Small intestine (tissue), 7 donors: ENCODE measurements around the gene AFAP1. TPM values are rescaled to one million over a fixed set of nuclear protein-coding genes. Genes with fewer than 3 reads are reported as not detected.
A peak's percentile ranks its signal among the peaks of the same experiment; 100 is the strongest.
"Not testable (repeated sequence)": the region's sequence is repeated elsewhere in the genome, so short reads cannot be mapped to it uniquely, and the experiment has no call there.

Experiments
- DNase-seq, 2 donors: peaks; one replicate each; pipeline versions ENCODE4 v3.0.0 to v3.0.0-alpha.2; 2013
- FAIRE-seq: peaks from 2 replicates; lab custom pipeline; 2012; peaks lifted over from hg19 to GRCh38; lab: Jason Lieb, UNC
- H3K27ac ChIP-seq, 3 donors: one replicate each; pipeline ENCODE4 v1.5.1; 2013; ENCODE audit warnings: low read length in 2 of 3, mild to moderate bottlenecking in 2 of 3, control low read depth in 1 of 3, inconsistent platforms in 1 of 3, low read depth in 1 of 3, moderate library complexity in 1 of 3
- H3K27me3 ChIP-seq, 3 donors: one replicate each; pipeline ENCODE4 v1.6.1; 2013; ENCODE audit warnings: low read length in 3 of 3, inconsistent platforms in 1 of 3; ENCODE audit not compliant: control insufficient read depth in 3 of 3, insufficient read depth in 3 of 3
- H3K36me3 ChIP-seq, 3 donors: one replicate each; pipeline ENCODE4 v1.6.1; 2013; ENCODE audit warnings: low read length in 3 of 3, inconsistent platforms in 1 of 3, low read depth in 1 of 3, mild to moderate bottlenecking in 1 of 3, moderate library complexity in 1 of 3; ENCODE audit not compliant: control insufficient read depth in 3 of 3, insufficient read depth in 2 of 3
- H3K4me1 ChIP-seq, 3 donors: one replicate each; pipeline ENCODE4 v1.6.1; 2013; ENCODE audit warnings: low read length in 2 of 3, inconsistent platforms in 1 of 3, low read depth in 1 of 3, mild to moderate bottlenecking in 1 of 3, moderate library complexity in 1 of 3; ENCODE audit not compliant: control insufficient read depth in 3 of 3, insufficient read depth in 2 of 3
- H3K4me3 ChIP-seq, 3 donors: one replicate each; pipeline ENCODE4 v1.5.1; 2013; ENCODE audit warnings: low read length in 3 of 3, control low read depth in 1 of 3, inconsistent platforms in 1 of 3, low read depth in 1 of 3, mild to moderate bottlenecking in 1 of 3, moderate library complexity in 1 of 3
- H3K9me3 ChIP-seq, 2 donors: one replicate each; pipeline ENCODE4 v1.6.1; 2013; ENCODE audit warnings: low read depth in 1 of 2, low read length in 1 of 2; ENCODE audit not compliant: control insufficient read depth in 2 of 2, insufficient read depth in 1 of 2
- WGBS, 3 donors: extraction: QIAGEN DNeasy Blood & Tissue Kit; methylation state at CpG; one replicate each; pipeline ENCODE4 v1.1.7; 2013; 5-methylcytosine and 5-hydroxymethylcytosine counted together
- polyA plus RNA-seq, 4 donors: library from polyadenylated mRNA; stranded (reverse) in 3 of 4; unstranded in 1 of 4; fragments of 200-250 nt in 3 of 4; fragments of 120-200 nt in 1 of 4; gene quantifications; one replicate each; pipeline versions ENCODE4 v1.2.1 to v1.2.3, GENCODE V29; 2013
- donor health status: healthy with polysubstance abuse.
- donor health status: control.
- donor health status: control.
- donor health status: Bipolar disorder and iron deficiency.
- donor health status: healthy.

AFAP1 gene
- polyA plus RNA-seq, 4 donors = 2.2 to 14.0 (median 6.7) TPM

- peaks cover 2 to 19% of the 10 kb centered on the region in 2 donors for H3K9me3 ChIP-seq
- H3K27ac ChIP-seq = peak overlapping the region in 1 of 3 donors; percentile 39
- no peak overlapping the region for H3K4me3 ChIP-seq
- H3K36me3 ChIP-seq = no peaks in the 10 kb centered on the region
- peak in 1 of 2 donors; percentile 38 for DNase-seq
- no peaks in the 10 kb centered on the region for H3K27me3 ChIP-seq
- 37 to 61% (median 39%) methylated on average over 4 of the region's 4 CpGs for WGBS, 3 donors
- no peak for FAIRE-seq
- H3K4me1 ChIP-seq = peaks cover 0 to 20% (median 2%) of the 10 kb centered on the region in 3 donors
These were observed 10.1 kb upstream of the AFAP1 start for GRCh38 chr4:7949759-7950158.

- DNase-seq (no peak), FAIRE-seq (no peak)
- peaks cover 0 to 26% (median 4%) of the 10 kb centered on the region in 3 donors for H3K4me1 ChIP-seq
- 58 to 67% (median 61%) methylated on average over 4 of the region's 4 CpGs for WGBS, 3 donors
- no peaks in the 10 kb centered on the region for H3K27me3 ChIP-seq
- H3K4me3 ChIP-seq = no peak overlapping the region
- H3K36me3 ChIP-seq = no peaks in the 10 kb centered on the region
- H3K27ac ChIP-seq = no peak overlapping the region
- peaks cover 0 to 15% of the 10 kb centered on the region in 2 donors for H3K9me3 ChIP-seq
These were observed 8.3 kb upstream of the AFAP1 start for GRCh38 chr4:7947927-7948326.

- Histone ChIP-seq H3K27me3 (no peaks in the 10 kb centered on the region), H3K9me3 (peaks cover 0 to 5% of the 10 kb centered on the region in 2 donors), H3K36me3 (no peaks in the 10 kb centered on the region), H3K27ac (peak overlapping the region in 1 of 3 donors; percentile 8), H3K4me1 (peaks cover 0 to 38% (median 7%) of the 10 kb centered on the region in 3 donors), H3K4me3 (no peak overlapping the region)
- no peak for DNase-seq
- WGBS, 3 donors = 47 to 71% (median 61%) methylated on average over 14 of the region's 14 CpGs
- no peak for FAIRE-seq
These were observed 6.2 kb upstream of the AFAP1 start for GRCh38 chr4:7945709-7946380.

GRCh38 chr4:7944599-7945220 is 5.0 kb upstream of the AFAP1 start:
- FAIRE-seq = no peak
- Histone ChIP-seq H3K36me3 (no peaks in the 10 kb centered on the region), H3K27me3 (no peaks in the 10 kb centered on the region)

GRCh38 chr4:7943688-7944087 is 4.0 kb upstream of the AFAP1 start:
- H3K4me3 ChIP-seq, H3K9me3 ChIP-seq, H3K36me3 ChIP-seq, DNase-seq, FAIRE-seq, H3K27ac ChIP-seq, H3K27me3 ChIP-seq: not testable (repeated sequence)
- H3K4me1 ChIP-seq = peaks cover 0 to 35% (median 5%) of the 10 kb centered on the region in 3 donors
- 92 to 95% (median 95%) methylated on average over 4 of the region's 4 CpGs for WGBS, 3 donors

More at GRCh38 chr4:7944599-7945220, 5.0 kb upstream of the AFAP1 start:
- WGBS, 3 donors = 48 to 66% (median 51%) methylated on average over 5 of the region's 5 CpGs
- no peak overlapping the region for H3K4me3 ChIP-seq
- no peaks in the 10 kb centered on the region for H3K9me3 ChIP-seq
- peaks cover 0 to 41% (median 5%) of the 10 kb centered on the region in 3 donors for H3K4me1 ChIP-seq
- peak overlapping the region in 1 of 3 donors; percentile 45 for H3K27ac ChIP-seq
- peak; percentile 33 to 51 for DNase-seq

GRCh38 chr4:7943211-7943610 is 3.5 kb upstream of the AFAP1 start:
- H3K27me3 ChIP-seq = no peaks in the 10 kb centered on the region
- H3K27ac ChIP-seq = no peak overlapping the region
- DNase-seq = no peak
- no peak for FAIRE-seq
- WGBS, 3 donors = 88 to 95% (median 89%) methylated on average over 8 of the region's 8 CpGs
- H3K36me3 ChIP-seq = no peaks in the 10 kb centered on the region
- H3K4me3 ChIP-seq = no peak overlapping the region
- peaks cover 0 to 34% (median 5%) of the 10 kb centered on the region in 3 donors for H3K4me1 ChIP-seq
- no peaks in the 10 kb centered on the region for H3K9me3 ChIP-seq

- 71 to 87% (median 72%) methylated on average over 4 of the region's 4 CpGs for WGBS, 3 donors
- H3K36me3 ChIP-seq = no peaks in the 10 kb centered on the region
- no peak overlapping the region for H3K4me3 ChIP-seq
- FAIRE-seq (no peak), DNase-seq (peak in 1 of 2 donors; percentile 32)
- H3K4me1 ChIP-seq = peaks cover 2 to 37% (median 5%) of the 10 kb centered on the region in 3 donors
- no peaks in the 10 kb centered on the region for H3K9me3 ChIP-seq
- H3K27ac ChIP-seq = no peak overlapping the region
- no peaks in the 10 kb centered on the region for H3K27me3 ChIP-seq
These were observed 2.4 kb upstream of the AFAP1 start for GRCh38 chr4:7941965-7942496.

- Histone ChIP-seq H3K4me1 (peaks cover 2 to 37% (median 5%) of the 10 kb centered on the region in 3 donors), H3K27ac (no peak overlapping the region), H3K9me3 (no peaks in the 10 kb centered on the region), H3K27me3 (no peaks in the 10 kb centered on the region), H3K4me3 (no peak overlapping the region), H3K36me3 (no peaks in the 10 kb centered on the region)
- FAIRE-seq (no peak), DNase-seq (no peak)
- WGBS, 3 donors = 61 to 73% (median 69%) methylated on average over 11 of the region's 11 CpGs
These were observed 1.7 kb upstream of the AFAP1 start for GRCh38 chr4:7941111-7941964.
